ENCODE data around the gene KRTAP6-3. TPM values are rescaled to one million over a fixed set of nuclear protein-coding genes. Genes with fewer than 3 reads are reported as not detected.

The KRTAP6-3 gene
- total RNA-seq, 1 donor from 2014 or later = not detected

GRCh38 chr21:30623362-30623761, 31.1 kb downstream of the KRTAP6-3 start:
- no peak for DNase-seq (ENCODE audit: extremely low read depth, low read depth, low spot score)

- DNase-seq (ENCODE audit: extremely low read depth, low read depth, low spot score) = no peak
These were observed 33.4 kb downstream of the KRTAP6-3 start for GRCh38 chr21:30625449-30626165.

- no peak for DNase-seq (ENCODE audit: extremely low read depth, low read depth, low spot score)
These were observed 35.9 kb downstream of the KRTAP6-3 start for GRCh38 chr21:30628109-30628508.

GRCh38 chr21:30629200-30629599, 37.0 kb downstream of the KRTAP6-3 start:
- no peak for DNase-seq (ENCODE audit: extremely low read depth, low read depth, low spot score)

- no peak for DNase-seq (ENCODE audit: extremely low read depth, low read depth, low spot score)
These were observed 42.7 kb downstream of the KRTAP6-3 start, which contains the start of gene KRTAP20-2 for GRCh38 chr21:30634906-30635305. Gene KRTAP20-2 (plus strand): TSS chr21:30635206. CDS start chr21:30635264, 58 bp downstream.

- DNase-seq (ENCODE audit: extremely low read depth, low read depth, low spot score) = no peak
These were observed 46.4 kb downstream of the KRTAP6-3 start for GRCh38 chr21:30638686-30639085.

- no peak for DNase-seq (ENCODE audit: extremely low read depth, low read depth, low spot score)
These were observed 50.3 kb downstream of the KRTAP6-3 start, which contains the start of gene KRTAP20-3 for GRCh38 chr21:30642564-30642963. Gene KRTAP20-3 (plus strand): TSS chr21:30642864.

Other genes starting within 250 kb of the KRTAP6-3 start
- not detected in 2 replicates for gene KRTAP23-1, start 243.8 kb upstream of the KRTAP6-3 start, total RNA-seq
- not detected in 2 replicates for gene KRTAP13-2, start 220.2 kb upstream of the KRTAP6-3 start, total RNA-seq
- gene KRTAP13-1, start 196.4 kb upstream of the KRTAP6-3 start, total RNA-seq = not detected in 2 replicates
- gene KRTAP13-3, start 166.5 kb upstream of the KRTAP6-3 start, total RNA-seq = not detected in 2 replicates
- not detected in 2 replicates for gene KRTAP13-4, start 162.2 kb upstream of the KRTAP6-3 start, total RNA-seq
- not detected in 2 replicates for gene KRTAP15-1, start 152.2 kb upstream of the KRTAP6-3 start, total RNA-seq
- not detected in 2 replicates for gene KRTAP19-1, start 112.1 kb upstream of the KRTAP6-3 start, total RNA-seq
- not detected in 2 replicates for gene KRTAP19-2, start 105.0 kb upstream of the KRTAP6-3 start, total RNA-seq
- not detected in 2 replicates for gene KRTAP19-3, start 100.4 kb upstream of the KRTAP6-3 start, total RNA-seq
- gene KRTAP19-4, start 95.3 kb upstream of the KRTAP6-3 start, total RNA-seq = not detected in 2 replicates
- gene KRTAP19-5, start 90.3 kb upstream of the KRTAP6-3 start, total RNA-seq = not detected in 2 replicates
- gene KRTAP19-6, start 50.6 kb upstream of the KRTAP6-3 start, total RNA-seq = not detected in 2 replicates
- not detected in 2 replicates for gene KRTAP19-7, start 31.1 kb upstream of the KRTAP6-3 start, total RNA-seq
- gene KRTAP22-2, start 2.0 kb upstream of the KRTAP6-3 start, total RNA-seq = not detected in 2 replicates
- not detected in 2 replicates for gene KRTAP6-2, start 6.5 kb downstream of the KRTAP6-3 start, total RNA-seq
- not detected in 2 replicates for gene KRTAP22-1, start 8.6 kb downstream of the KRTAP6-3 start, total RNA-seq
- gene KRTAP6-1, start 21.5 kb downstream of the KRTAP6-3 start, total RNA-seq = not detected in 2 replicates
- not detected in 2 replicates for gene KRTAP20-1, start 24.0 kb downstream of the KRTAP6-3 start, total RNA-seq
- gene KRTAP20-4, start 28.2 kb downstream of the KRTAP6-3 start, total RNA-seq = not detected in 2 replicates
- gene KRTAP20-2, start 42.8 kb downstream of the KRTAP6-3 start, total RNA-seq = not detected in 2 replicates
- not detected in 2 replicates for gene KRTAP20-3, start 50.4 kb downstream of the KRTAP6-3 start, total RNA-seq
- gene KRTAP21-3, start 126.3 kb downstream of the KRTAP6-3 start, total RNA-seq = not detected in 2 replicates
- gene KRTAP21-2, start 154.8 kb downstream of the KRTAP6-3 start, total RNA-seq = not detected in 2 replicates
- gene KRTAP21-1, start 163.0 kb downstream of the KRTAP6-3 start, total RNA-seq = not detected in 2 replicates
- gene KRTAP8-1, start 220.8 kb downstream of the KRTAP6-3 start, total RNA-seq = not detected in 2 replicates
- gene KRTAP7-1, start 237.3 kb downstream of the KRTAP6-3 start, total RNA-seq = not detected in 2 replicates